Mucosa of gallbladder (tissue), 1 donor: ENCODE data around the gene RGS19. TPM values are rescaled to one million over a fixed set of nuclear protein-coding genes. Genes with fewer than 3 reads are reported as not detected.
A peak's percentile ranks its signal among the peaks of the same experiment; 100 is the strongest.
"Not testable (repeated sequence)": the region's sequence is repeated elsewhere in the genome, so short reads cannot be mapped to it uniquely, and the experiment has no call there.

ENCODE experiments used
- DNase-seq: peaks from one replicate; pipeline ENCODE4 v3.0.0-alpha.2; 2020; ENCODE audit warnings: low spot score
- total RNA-seq: library from RNA; stranded (reverse); gene quantifications from one replicate; pipeline ENCODE4 v1.2.1, GENCODE V29; 2021
- donor health status: DM: no; HTN: no; CAD: no.

Gene RGS19, protein sequence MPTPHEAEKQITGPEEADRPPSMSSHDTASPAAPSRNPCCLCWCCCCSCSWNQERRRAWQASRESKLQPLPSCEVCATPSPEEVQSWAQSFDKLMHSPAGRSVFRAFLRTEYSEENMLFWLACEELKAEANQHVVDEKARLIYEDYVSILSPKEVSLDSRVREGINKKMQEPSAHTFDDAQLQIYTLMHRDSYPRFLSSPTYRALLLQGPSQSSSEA
- total RNA-seq = 18.2 TPM

DNA sequence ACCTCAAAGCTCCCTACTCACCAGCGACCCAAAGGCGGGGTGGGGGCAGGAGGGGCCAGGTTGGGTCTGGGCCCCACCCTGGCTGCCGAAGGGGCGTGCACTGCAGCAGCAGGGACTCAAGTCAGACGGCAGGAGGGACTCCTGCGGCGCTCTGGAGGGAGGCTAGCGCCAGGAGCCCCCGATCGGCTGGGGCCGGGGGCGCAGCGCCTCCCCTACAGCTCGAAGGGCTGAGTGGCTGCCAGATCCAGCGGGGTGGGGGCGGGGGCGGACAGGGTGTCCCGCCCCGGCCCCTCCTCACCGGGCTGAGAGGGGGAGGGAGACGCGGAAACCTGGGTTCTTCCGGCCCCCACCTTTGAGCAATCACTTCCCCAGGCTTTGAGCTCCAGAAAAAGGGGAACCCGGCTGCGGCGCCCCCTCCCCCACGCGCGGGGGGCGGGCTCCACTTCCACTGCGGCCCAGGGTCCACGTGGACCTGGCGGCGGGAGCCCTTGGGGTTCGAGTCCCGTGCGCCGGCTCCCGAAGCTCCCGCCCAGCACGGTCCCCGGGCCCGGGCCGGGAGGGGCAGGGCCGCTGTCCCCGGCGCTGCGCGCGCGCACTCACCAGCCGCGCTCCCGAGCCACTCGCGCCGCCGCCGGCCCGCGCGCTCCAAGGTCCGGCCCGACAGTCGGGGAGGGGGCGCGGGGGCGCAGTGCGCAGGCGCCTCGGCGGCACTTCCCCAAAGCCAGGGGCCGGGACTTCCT, at the start of gene RGS19:
Gene RGS19, minus strand, starts transcription at position 246 of the 740 bp plus-strand sequence. CDS start 2,632 bp downstream, outside the sequence.
- peak; percentile 75 for DNase-seq

DNA sequence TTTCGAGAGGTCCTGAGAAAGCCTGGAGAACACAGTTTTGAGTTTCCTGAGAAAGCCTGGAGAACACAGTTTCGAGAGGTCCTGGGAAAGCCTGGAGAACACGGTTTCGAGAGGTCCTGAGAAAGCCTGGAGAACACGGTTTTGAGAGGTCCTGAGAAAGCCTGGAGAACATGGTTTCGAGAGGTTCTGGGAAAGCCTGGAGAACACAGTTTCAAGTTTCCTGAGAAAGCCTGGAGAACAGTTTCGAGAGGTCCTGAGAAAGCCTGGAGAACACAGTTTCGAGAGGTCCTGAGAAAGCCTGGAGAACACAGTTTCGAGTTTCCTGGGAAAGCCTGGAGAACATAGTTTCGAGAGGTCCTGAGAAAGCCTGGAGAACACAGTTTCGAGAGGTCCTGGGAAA, 44.2 kb upstream of the RGS19 start:
- DNase-seq = not testable (repeated sequence)

DNA sequence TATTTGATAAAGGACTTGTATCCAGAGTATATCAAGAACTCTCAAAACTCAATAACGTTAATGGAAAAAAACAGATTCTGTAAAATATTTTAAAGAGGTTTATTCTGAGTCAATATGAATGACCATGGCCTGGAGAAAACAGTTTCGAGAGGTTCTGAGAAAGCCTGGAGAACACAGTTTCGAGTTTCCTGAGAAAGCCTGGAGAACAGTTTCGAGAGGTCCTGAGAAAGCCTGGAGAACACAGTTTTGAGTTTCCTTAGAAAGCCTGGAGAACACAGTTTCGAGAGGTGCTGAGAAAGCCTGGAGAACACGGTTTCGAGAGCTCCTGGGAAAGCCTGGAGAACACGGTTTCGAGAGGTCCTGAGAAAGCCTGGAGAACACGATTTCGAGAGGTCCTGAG, 43.6 kb upstream of the RGS19 start:
- not testable (repeated sequence) for DNase-seq

DNA sequence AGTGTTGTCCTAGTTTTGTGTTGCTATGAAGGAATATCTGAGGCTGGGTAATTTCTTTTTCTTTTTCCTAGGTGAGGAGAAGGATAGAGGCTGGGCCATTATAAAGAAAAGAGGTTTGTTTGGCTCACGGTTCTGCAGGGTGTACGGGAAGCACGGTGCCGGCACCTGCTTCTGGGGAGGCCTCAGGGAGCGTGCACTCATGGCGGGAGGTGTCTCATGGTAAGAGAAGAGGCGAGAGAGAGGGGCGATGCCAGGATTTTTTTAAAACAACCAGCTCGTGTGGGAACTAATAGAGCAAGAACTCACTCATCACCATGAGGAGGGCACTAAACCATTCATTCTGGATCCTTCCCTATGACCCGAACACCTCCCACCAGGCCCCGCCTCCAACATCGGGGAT, 42.3 kb upstream of the RGS19 start:
- no peak for DNase-seq

DNA sequence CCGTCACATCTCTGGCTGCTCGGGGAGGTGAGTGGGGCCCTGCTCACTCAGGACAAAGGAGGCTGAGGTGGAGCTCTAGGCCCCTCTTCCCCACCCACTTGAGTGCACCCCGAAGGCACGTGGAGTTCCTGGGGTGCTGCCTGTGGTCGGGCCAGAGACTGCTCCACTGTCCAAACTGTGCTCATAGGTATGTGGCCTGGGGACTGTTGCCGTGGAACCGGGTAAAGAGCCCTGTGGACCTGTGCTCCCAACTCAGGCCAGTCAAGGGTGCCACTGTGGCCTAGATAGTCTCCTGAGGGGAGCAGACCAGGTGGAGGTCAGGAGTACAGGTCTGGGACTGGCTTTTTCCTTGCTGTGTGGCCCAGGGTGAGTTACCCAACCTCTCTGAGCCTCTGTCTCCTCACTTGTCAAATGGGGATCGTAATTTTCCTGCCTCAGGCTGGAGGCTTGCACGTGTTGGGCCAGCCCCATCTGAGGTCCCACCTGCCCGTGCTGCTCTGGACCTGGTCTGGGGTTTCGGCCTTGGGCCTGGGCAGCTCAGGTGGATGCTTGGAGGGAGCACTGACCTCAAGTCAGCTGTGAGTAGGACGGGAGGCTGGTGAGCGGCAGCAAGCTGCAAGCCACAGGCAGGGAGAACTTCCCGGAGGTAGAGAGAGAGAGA, 40.5 kb upstream of the RGS19 start:
- no peak for DNase-seq

DNA sequence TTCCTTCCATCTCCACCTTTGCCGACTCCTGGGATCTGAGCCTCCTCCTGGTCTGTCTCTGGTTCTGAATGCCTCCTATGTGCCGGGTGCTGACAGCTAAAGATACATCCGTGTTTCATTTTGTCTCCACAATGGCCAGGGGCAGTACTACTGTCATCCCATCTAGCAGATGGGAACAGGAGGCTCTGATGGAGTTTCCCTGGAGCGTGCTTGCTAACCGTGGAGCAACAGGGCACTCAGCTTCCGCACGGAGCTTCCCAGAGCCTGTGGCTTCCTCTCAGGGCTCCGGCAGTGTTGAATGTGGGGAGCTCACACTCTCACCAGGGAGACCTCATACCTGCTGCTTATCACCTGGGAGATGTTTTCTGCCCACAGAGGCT, 40.0 kb upstream of the RGS19 start:
- DNase-seq = no peak

DNA sequence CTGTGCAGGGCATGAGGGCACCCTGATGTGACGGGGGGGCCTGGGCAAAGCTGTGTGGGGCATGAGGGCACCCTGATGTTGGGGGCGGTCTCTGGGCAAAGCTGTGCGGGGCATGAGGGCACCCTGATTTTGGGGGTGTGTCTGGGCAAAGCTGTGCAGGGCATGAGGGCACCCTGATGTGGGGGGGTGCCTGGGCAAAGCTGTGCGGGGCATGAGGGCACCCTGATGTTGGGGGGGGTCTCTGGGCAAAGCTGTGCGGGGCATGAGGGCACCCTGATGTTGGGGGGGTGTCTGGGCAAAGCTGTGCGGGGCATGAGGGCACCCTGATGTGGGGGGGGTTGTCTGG, 38.1 kb upstream of the RGS19 start:
- DNase-seq = not testable (repeated sequence)

DNA sequence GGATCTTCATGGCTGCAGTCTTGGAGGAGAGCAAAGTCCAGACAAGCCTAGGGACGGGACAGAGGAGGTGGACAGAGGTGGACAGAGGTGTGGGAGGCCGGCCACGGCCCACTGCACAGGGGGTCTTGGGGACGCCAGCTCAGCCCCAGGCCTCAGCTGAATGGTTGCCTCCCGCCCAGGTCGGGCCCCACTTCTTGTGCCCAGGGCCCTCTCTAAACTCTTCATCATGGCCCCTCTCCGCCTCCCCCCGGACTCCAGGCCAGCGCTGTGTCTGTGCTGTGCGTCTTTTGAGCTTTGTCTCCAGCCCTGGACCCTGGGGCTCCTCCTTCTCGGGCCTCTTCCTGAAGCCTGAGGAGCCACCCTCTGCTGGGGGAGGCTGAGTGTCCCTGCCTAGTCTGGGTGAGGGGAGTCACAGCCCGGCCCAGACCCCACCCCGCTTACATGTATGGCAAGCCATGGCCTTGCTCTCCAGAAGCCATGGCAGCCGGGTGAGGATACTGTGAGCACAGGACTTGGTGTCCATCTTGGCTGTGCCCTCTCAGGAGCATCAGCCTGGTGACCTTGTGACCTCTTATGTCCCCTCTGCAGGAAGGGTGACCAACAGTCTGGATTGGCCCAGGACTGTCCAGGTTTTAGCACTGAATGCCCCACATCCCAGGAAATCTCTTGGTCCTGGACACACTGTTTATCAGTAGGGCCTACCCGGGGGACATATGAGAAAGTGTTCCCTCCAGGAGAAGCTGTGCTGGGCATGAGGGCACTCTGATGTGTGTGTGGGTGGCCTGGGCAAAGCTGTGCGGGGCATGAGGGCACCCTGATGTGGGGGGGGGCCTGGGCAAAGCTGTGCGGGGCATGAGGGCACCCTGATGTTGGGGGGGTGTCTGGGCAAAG, 37.5 kb upstream of the RGS19 start:
- no peak for DNase-seq

DNA sequence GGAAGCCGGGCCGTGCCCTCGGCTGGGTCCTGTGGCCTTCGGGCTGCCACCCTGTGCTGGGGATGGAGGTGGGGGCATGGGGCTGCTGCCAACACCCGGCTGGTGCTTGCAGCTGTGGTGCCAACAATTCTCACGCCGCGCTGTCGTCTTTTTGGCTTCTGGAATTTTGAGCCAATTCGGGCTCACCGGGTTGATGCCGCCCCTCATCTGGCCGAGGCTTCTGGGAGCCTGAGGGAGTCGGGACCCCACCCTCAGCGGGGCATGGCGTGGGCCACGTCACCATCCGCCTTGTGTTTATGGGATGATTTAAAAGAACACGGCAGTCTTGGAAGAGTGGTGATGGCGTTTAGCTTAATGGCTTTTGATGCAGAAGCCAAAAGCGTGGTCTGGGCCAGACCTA, 36.7 kb upstream of the RGS19 start:
- no peak for DNase-seq

DNA sequence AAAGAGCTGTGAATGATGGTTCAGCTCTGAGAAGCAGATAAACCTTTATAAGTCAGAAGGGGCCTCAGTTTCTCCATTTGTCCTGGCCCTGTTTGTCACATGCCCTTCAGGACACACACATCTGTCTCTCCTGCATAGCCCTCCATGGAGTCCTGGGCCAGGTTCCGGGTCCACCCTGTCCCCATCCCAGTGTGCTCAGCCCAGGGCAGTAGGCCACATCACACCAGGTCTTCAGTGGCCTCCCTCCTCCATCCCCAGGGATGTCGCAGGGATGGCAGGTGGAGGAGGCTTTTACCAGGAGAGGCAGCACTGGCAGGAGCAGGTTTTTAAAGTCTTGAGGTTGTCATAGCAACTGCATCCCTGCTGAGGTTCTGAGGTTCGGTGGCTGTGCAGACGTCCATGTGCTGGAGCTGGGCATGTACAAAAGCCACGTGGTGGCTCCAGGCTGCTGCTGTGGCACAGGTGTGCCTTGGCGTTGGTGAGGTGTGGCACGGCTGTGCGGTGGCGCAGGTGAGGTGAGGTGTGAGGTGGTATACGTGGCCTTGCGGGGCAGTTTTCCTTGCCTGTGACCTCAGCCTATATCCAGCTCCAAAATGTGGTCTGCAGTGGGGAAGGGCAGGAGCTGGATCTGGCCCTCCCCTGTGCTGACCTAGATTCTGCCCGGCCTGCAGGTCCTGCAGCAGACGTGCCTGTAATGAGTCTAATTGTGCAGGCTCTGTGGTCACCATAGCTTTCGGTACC, 36.0 kb upstream of the RGS19 start:
- DNase-seq = no peak

DNA sequence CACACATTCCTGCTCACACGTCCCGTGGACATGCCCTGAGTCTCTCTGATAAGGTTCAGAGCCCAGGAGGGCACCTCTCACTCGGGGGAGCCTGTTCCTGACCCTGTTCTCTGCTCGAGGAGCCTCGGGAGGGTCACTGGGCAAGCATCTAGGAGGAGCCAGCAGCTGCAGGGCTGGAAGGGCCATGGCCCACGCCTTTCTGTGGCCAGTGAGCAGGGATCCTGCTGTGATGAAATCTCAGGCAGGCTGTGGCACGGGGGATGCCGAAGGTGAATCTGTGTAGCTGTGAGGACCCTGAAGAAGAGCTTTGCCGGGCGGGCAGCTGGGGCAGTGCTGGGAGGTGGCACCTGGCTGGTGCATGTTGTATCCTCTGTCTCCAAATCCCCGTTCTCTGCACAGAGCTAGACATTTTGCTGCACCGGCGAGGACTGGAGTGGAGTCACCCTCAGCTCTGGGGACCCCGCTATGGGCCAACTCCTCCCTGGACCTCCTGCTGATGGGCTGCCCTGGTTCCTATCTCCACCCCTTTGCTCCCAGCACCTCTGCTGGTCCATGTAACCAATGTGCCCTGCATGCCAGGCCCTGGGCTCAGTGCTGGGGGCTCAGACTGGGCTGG, 35.1 kb upstream of the RGS19 start:
- no peak for DNase-seq

DNA sequence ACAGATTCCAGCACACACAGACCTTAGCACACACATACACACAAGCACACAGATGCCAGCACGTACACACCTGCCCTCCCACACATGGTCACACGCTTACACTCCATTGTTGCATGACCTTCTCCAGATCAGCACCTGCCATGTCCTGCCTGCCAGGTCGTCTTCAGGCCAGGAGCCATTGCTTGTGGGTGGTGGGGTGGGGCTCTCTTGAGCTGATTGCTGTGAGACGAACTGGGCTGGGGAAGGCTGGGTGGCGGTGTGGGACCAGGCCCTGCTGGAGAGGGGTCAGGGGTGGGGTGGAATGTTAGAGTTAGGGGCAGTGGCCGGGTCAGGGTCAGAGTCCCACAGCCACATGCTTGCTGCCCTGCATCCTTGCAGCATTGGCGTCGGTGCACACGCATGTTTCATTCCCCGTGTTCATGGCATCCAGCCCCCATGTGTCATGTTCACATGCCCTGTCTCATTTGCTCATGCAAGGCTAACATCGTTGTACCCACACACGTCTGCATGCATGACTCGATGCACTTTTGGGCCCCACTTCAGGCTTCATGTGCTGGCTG, 34.6 kb upstream of the RGS19 start:
- DNase-seq = no peak

DNA sequence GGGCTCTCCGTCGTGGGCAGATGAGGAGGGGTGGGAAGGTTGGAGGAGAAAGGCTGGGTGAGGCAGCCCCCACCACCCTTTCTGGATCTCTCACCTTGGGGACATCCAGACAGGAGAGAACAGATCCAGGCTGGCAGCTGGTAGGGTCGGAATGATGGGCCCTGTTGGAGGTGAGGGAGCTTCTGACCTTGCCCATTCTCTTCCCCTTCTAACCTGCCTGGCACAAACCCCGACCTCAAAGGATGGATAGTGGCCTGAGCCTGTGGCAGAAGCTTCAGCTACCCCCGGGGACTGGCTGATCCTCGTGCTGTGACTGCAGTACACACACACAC, 34.1 kb upstream of the RGS19 start:
- no peak for DNase-seq

DNA sequence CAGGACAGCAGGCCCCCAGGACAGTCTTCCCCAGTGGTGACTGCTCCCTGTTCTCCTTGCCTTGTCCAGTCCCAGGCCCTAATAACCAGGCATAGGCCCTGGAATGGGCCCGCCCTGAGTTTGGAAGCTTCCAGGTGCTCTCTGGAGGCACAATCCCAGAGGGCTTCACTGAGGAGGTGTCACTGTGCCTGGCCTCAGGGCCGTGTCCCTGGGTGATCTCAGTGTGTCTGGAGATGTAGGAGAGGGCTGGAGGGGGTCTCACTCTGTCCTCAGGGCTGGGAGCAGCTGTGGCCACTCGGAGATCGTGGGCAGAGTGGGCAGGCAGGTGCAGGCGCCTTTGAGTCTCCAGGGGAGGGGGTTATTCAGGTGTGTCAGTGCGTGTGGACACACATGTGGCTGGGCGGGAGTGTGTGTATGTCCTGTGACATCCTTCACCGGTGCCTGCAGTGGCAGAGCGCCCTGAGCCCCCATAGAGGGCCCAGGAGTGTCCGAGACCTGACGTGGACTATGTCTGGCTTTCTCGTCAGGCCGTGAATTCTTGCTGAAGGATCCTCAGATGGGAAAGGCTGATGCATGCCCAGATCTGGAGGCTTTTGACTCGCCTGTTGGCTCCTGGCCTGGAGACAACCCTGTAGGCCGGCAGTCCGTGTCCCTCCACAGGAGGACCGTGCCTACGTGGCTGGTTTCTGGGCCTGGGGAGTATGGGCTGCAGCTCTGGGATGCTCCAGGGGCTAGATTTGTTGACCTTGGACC, 33.5 kb upstream of the RGS19 start:
- no peak for DNase-seq

DNA sequence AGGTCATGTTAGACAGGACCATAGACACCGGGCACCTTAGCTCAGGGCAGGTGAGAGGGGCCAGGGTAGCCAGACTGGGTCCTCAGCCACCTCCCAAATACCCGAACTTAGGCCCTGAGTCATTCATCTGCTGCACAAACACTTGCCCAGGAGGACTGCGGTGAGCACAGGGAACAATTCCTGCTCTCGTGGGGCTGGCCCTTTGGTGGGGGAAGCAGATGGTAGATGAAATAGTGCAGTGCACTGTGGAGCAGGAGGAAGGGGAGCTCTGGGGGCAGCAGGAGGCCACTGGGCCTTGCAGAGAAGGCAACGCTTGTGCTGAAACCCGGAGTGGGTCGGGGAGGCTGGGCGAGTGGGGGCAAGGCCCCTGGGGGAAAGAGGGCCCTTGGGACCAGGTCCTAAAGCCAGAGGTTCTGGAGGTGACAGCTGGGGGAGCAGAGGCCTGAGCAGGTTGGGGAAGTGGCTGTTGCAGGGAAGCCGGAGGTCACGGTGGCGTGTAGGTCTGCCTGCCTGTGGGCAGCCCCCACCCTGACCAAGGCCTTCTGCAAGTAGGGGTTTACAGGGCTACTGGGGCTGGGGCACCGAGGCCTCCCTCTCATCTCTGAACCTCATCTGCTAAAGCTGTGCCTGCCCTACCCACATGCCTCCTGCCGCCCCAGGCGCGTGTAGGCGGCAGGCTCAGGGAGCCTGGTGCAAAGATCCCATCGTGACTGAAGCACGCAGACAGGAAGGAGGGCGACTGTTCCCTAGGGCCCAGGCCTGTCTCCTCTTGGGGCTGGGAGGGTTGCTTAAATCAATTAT, 32.7 kb upstream of the RGS19 start:
- DNase-seq = no peak

DNA sequence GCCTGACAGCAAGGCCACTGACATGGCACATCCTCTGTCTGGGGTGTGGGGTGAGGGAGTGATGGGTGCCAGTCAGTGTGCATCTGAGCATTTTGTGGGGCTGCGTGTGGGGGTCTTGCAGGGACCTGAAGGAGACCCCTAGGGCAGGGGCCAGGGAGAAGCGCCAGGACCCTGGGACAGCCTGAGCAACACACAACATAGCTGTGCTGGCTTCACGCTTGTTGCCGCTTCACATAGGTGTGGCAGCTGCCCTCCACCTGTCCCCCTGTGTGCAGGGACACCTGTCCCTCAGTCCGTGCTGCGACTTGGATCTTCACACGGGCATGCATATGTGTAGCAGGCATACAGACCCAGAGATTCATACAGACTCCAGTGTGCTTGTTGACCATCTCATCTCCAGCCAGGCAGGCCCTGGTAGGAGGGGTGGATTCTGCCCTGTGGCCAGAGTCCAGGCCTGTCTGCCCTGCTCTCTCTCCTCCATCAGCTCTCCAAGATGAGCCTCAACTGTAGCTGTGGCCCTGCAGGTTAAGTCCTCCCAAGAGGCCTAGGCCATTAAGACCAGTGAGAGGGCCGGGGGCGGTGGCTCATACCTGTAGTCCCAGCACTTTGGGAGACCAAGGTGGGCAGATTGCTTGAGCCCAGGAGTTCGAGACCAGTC, 31.2 kb upstream of the RGS19 start:
- no peak for DNase-seq

DNA sequence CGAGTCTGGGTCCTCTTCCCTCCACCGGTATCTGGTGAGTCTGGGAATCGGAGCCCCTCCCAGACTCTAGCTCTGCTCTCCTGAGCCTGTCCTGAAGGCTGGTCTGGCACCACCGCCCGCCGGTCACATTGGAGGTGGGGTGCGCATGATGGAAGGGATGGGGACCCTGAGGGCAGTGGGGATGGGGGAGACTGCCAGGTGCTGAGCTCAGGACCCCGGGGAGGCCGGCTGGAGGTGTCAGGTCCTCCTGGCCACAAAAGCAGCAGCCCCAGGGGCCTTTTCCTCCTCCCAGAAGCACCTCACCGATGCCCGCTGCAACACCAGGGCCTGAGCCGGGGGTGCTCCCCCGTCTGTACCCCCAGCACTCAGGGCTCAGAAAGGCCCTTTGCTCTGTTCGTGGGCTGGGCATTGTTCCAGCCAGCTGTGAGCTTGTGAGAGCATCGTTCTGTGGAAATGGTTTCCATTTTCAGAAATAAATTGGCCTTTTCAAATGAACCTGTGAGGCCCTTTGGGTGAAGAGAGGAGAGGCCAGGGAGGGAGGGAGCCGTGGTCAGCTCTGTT, 30.6 kb upstream of the RGS19 start:
- DNase-seq = no peak
